ES-I3 (cell line): ENCODE measurements around the gene LUM.
"Not testable (repeated sequence)": the region's sequence is repeated elsewhere in the genome, so short reads cannot be mapped to it uniquely, and the experiment has no call there.

ENCODE experiments used
- H3K36me3 ChIP-seq: 2 replicates; pipeline ENCODE4 v1.6.1; 2013; ENCODE audit warnings: mild to moderate bottlenecking, low read length, control low read depth, moderate library complexity; ENCODE audit not compliant: insufficient read depth
- H3K4me1 ChIP-seq: 2 replicates; pipeline ENCODE4 v1.6.1; 2013; ENCODE audit warnings: mild to moderate bottlenecking, control low read depth, low read length; ENCODE audit not compliant: insufficient read depth
- H3K9ac ChIP-seq: 2 replicates; pipeline ENCODE4 v1.6.1; 2013; ENCODE audit warnings: low read depth, mild to moderate bottlenecking, low read length, moderate library complexity
- H3K9me3 ChIP-seq: 2 replicates; pipeline ENCODE4 v1.6.1; 2013; ENCODE audit warnings: mild to moderate bottlenecking, low read length, moderate library complexity; ENCODE audit not compliant: control insufficient read depth, insufficient read depth

Gene LUM

DNA sequence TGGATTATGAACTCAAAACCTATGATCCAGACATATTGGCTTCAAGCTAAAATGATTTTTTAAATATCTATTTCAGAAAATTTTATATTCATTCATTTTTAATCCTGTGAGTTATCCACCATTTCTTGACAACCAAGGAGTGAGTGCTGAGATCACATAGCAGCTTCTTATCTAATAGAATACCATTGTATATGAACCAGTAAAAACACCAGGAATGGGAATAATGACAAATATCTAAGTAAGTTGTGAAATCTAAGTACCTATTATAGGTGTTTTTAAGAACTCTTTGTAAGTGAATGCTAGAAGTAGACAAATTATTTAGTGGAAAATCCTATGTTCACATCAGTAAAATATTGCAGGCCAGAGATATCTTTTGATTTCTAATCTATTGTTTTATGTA is 8.2 kb downstream of the LUM start:
- Histone ChIP-seq H3K9ac (no peak overlapping the region), H3K4me1 (0 out of 2 replicates have a peak, but pooled peaks cover 5% of the 10 kb centered on the region), H3K9me3 (no peaks in the 10 kb centered on the region), H3K36me3 (no peaks in the 10 kb centered on the region)

DNA sequence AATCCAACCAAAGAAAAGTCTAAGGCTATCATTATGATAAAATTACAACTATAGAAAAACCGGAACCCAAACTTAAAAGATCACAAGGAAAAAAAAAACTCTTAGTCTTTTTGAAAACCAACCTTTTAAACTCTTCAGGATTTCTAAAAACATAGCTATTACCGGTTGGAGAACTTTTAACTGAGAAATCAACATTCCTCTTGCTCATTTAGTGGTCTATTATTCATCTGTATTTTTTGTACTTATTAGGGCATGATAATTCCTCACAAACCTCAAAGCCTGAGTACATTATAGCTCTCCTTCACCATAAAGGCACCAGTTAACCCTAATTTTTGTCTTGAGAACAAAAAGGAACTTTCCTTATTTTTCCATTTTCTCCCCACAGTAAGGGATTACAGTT is 10.4 kb downstream of the LUM start:
- H3K4me1 ChIP-seq: 0 out of 2 replicates have a peak, but pooled peaks cover 5% of the 10 kb centered on the region
- no peaks in the 10 kb centered on the region for H3K36me3 ChIP-seq
- H3K9ac ChIP-seq: no peak overlapping the region

DNA sequence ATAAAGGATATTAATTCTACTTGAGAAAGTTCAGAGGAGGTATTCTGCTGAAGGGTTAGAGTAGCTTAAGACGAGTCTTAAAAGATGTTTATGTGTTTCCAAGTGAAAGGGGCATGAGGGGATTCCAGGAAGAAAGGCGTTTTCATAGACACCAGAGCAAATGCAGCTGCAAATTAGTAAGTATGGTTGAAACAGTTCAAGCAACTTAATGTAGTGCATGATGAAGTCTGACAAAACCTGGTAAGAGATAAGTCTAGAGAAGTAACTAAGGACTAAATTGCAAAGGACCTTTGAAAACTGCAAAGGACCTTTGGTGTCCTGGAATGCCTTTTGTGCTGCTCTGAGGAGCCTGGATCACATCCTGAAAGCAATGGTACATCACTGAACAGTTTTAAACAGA is 11.5 kb downstream of the LUM start:
- Histone ChIP-seq H3K9me3 (no peaks in the 10 kb centered on the region), H3K9ac (no peak overlapping the region), H3K36me3 (no peaks in the 10 kb centered on the region), H3K4me1 (0 out of 2 replicates have a peak, but pooled peaks cover 5% of the 10 kb centered on the region)

More for the DNA sequence above, 10.4 kb downstream of the LUM start:
- no peaks in the 10 kb centered on the region for H3K9me3 ChIP-seq

DNA sequence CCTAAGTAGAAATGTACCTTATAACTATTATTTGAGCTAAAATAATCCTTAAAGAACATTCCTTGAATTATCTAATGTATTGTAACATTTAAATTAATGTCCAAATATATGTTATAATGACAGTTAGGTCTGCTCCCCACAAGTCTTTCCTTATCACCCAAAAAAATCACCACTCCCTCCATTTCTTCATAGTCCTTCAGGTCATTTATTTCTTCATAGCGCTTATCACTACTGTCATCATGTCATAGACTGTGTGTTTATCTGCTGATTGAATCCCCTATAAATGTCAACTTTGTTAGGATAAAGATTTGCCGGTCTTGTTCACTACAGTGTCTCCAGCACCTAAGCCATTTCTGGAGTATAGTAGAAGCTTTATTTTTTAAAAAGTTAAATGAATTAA is 12.0 kb downstream of the LUM start:
- Histone ChIP-seq H3K4me1 (0 out of 2 replicates have a peak, but pooled peaks cover 5% of the 10 kb centered on the region), H3K36me3 (no peaks in the 10 kb centered on the region), H3K9ac (no peak overlapping the region), H3K9me3 (no peaks in the 10 kb centered on the region)

DNA sequence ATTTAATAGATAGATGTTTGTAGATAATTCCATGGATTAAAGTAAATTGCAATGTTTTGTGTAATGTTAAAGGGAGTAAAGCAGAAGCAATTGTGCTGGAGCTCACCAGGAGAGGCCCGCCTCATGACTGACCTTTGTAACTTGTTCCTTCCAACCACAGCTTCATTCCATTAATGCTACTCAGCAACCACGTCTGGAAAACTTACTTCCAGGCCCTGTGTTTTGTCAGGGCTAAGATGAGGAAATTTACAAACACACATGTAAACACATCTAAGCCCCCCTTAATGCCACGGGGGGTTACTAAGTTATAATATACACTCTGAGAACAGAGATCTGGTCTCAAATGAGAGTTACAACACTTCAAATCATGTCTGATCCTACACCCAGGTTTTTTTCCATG is 12.4 kb downstream of the LUM start:
- Histone ChIP-seq H3K9ac (no peak overlapping the region), H3K36me3 (no peaks in the 10 kb centered on the region), H3K4me1 (0 out of 2 replicates have a peak, but pooled peaks cover 5% of the 10 kb centered on the region), H3K9me3 (no peaks in the 10 kb centered on the region)

DNA sequence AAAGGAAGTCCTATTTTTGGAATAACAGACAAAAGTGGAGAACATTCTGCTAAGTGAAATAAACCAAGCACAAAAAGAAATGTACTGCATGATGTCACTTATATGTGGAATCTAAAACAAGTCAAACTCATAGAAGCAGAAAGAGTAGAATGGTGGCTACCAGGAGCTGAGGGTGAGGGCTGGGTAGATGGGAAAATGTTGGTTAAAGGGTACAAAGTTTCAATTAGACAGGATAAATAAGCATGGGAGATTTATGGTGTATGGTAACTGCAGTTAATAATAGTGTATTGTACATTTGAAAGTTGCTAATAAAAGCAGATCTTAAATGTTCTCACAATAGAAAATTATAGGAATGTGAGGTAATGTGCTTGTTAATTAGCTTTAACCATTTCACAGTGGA is 12.8 kb downstream of the LUM start:
- H3K36me3 ChIP-seq: no peaks in the 10 kb centered on the region

DNA sequence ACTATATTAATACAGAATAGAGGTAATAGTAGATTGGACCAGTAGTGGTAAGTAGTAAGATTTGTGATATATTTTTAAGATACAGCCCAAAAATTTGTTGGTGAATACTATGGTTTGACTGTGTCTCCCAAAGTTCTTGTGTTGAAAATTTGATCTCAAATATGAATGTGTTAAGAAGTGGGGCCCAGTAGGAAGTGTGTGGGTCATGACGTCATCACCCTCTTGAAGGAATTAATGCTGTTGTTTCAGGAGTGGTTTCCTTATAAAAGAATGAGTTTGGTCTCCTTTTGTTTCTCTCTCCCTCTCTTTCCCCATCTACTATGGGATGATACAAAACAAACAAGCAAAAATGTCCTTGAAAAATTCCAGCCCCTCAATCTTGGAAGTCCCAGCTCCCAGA is 16.3 kb downstream of the LUM start:
- no peaks in the 10 kb centered on the region for H3K36me3 ChIP-seq
- H3K4me1 ChIP-seq: no peaks in the 10 kb centered on the region
- no peak overlapping the region for H3K9ac ChIP-seq
- no peaks in the 10 kb centered on the region; the same call in 1 of the 2 replicates for H3K9me3 ChIP-seq

More for the DNA sequence above, 12.8 kb downstream of the LUM start:
- no peaks in the 10 kb centered on the region for H3K9me3 ChIP-seq
- 0 out of 2 replicates have a peak, but pooled peaks cover 5% of the 10 kb centered on the region for H3K4me1 ChIP-seq
- no peak overlapping the region for H3K9ac ChIP-seq

DNA sequence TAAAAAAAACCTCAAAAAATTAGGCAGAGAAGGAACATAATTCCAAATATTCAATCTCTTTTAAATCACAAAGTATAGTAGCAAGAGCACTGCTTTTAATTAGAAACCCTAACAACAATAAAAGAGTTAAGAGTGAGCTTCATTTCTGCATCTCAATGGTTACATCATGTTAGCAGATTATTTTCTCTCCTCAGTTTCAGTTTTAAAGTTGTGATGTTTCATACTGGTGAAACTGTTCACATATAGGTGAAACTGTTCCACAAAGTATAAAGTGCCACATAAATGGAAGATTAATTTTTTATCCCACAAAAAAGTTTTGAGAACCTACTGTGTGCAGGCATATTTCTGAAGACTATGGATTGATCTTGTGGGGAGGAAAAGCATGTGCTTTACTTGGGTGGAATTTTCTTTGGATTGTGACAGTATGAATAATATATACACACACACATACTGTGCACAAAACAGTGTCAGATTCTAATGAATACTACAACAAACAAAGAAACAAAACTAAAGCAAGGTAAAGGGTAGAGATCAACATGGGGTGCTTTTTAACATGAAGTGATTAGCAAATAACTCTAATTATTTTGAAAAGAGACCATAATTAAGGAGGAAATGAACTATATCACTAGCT is 17.1 kb downstream of the LUM start:
- no peaks in the 10 kb centered on the region; the same call in 1 of the 2 replicates for H3K9me3 ChIP-seq
- no peaks in the 10 kb centered on the region for H3K36me3 ChIP-seq
- no peaks in the 10 kb centered on the region for H3K4me1 ChIP-seq
- H3K9ac ChIP-seq: no peak overlapping the region

DNA sequence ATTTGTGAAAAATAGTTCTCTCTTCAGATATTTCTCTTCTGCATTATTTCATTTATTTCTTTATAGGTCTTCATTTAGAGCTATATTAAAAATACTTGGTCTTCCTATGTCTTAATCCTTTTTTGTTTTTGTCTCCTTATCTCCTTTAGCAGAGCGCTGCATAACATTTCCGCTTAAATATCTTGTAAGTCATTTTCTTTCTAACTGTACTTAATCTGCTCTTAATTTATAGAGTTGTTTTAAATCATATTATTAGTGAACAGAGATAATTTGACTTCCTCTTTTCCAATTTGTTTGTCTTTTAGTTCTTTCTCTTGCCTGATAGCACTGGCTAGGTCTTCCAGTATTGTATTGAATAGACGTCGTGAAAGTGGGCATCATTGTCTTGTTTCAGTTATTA is 18.0 kb downstream of the LUM start:
- Histone ChIP-seq H3K9me3 (no peaks in the 10 kb centered on the region; the same call in 1 of the 2 replicates), H3K9ac (no peak overlapping the region), H3K36me3 (no peaks in the 10 kb centered on the region), H3K4me1 (no peaks in the 10 kb centered on the region)

DNA sequence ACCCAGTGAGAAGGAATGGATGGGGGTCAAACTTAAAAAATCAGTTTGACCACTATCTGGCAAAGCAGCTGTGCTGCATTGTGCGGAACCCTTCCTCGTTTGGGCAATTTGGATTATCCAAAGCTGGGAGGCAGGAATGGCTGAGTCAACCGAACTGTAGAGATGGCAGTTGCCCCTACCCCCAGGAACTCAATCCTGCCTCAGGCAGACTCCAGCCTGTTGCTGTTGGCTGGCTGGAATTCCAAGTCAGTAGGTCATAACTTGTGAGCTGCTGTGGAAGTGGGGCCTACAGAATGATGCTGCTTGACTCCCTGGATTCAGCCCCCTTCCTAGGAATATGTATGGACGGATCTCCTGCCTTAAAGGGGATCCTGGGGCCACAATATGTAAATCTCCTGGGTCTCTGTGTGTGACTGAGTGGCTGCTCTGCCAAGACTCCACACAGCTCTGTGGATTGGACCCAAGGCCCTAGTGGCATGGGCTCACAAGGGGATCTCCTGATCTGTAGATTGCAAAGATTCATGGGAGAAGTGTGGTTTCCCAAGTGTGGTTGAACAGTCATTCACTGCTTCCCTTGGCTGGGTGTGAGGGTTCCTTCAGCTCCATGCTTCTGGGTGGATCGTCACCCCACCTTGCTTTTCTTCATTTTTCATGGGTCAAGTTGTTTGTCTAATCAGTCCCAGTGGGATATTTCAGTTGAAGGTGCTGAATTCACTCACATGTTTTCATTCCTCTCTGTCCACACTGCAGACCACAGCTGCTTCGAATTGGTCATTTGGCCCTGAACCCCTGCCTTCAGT is 19.2 kb downstream of the LUM start:
- Histone ChIP-seq H3K9ac (no peak overlapping the region), H3K36me3 (no peaks in the 10 kb centered on the region), H3K4me1 (no peaks in the 10 kb centered on the region), H3K9me3 (no peaks in the 10 kb centered on the region; the same call in 1 of the 2 replicates)

DNA sequence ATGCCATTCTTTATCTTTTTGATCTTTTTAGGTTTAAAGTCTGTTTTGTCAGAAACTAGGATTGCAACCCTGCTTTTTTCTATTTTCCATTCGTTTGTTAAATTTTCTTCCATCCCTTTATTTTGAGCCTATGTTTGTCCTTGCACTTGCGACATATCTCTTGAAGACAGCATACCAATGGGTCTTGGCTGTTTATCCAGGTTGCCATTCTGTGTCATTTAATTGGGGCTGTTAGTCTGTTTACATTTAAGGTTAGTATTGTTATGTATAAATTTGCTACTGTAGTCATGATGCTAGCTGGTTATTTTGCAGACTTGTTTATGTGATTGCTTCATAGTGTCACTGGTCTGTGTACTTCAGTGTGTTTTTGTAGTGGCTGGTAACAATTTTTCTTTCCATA is 21.3 kb downstream of the LUM start:
- not testable (repeated sequence) for H3K9me3 ChIP-seq, H3K9ac ChIP-seq, H3K36me3 ChIP-seq, H3K4me1 ChIP-seq

DNA sequence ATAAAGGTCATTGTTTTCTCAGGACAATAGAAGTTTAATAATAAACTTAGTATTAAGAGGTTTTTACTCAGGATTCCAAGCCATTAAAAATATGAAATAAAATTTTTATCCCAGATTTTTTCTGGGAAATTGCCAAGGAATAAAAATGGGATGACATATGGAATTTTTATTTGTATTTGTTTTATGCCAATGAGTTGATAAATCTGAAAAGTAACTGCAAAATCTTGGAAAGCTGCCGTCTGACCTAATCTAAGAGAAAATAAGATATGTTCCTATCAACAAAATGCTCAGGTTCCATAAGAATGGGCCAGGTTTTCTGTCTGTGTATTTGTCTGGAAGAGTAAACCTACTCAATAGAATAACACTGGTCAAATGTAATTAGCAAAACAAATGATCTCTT is 31.3 kb downstream of the LUM start:
- Histone ChIP-seq H3K36me3 (no peaks in the 10 kb centered on the region), H3K9me3 (no peaks in the 10 kb centered on the region), H3K9ac (no peak overlapping the region), H3K4me1 (no peaks in the 10 kb centered on the region; the same call in 1 of the 2 replicates)

DNA sequence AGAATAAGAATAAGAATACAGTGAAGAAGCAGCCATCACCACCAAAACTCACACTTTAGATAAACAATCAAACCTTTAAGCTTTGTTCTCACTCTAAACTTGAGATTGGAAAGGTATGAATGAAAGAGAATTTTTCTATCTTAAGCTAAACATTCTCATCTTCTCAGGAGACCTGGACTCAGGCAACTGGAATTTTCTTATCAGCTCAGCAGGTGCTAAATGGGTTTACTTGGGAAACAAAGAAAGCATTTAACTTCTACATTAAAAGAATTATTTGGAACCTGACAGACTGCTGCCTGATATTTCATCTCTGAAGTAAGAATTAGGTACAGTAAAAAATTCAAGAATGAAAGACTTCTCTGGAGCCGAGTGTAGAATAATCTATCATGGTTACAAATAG is 32.8 kb downstream of the LUM start:
- Histone ChIP-seq H3K4me1 (no peaks in the 10 kb centered on the region; the same call in 1 of the 2 replicates), H3K9me3 (no peaks in the 10 kb centered on the region), H3K9ac (no peak overlapping the region), H3K36me3 (no peaks in the 10 kb centered on the region)

DNA sequence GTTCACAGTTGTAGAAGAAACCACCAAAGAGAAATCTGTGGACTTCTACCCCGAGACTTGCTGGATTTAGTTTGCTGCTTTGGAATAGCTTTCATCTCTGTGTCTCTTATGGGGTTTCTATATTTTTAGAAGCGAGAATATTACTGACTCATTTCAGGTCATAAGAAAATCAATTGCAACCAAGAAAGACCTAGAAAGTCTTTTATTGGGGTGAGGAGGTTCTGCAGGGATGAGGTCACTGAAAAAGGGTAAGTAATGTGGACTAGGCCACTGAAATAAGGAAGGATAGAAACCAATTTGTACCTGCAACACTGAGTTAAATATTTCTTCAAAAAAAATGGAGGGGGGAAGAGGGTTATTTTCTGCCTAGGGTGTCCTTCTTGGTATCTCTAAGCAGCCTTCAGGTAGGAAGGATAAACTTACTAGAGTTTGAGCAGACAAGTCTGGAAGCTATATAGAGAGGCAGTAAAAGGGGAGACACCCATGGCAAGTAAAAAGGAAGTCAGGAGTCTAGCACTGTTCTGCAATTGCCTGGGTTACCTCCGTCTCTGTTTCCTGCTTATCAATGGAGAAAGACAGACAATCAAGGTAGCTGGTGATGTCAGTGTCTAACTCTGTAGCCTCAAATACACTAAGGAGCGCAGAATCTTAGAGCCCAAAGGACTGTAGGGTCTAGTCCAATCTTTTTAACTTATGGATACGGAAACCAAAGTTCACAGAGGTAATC is 33.9 kb downstream of the LUM start:
- H3K36me3 ChIP-seq: no peaks in the 10 kb centered on the region
- H3K4me1 ChIP-seq: no peaks in the 10 kb centered on the region; the same call in 1 of the 2 replicates
- no peak overlapping the region for H3K9ac ChIP-seq
- no peaks in the 10 kb centered on the region for H3K9me3 ChIP-seq
